AG09319 (cell line): Measurements from ENCODE around the gene CHST12.
"Not testable (repeated sequence)": the region's sequence is repeated elsewhere in the genome, so short reads cannot be mapped to it uniquely, and the experiment has no call there.

Experiments
- DNase-seq: peaks from one replicate; pipeline ENCODE4 v3.0.0-alpha.2; 2010; ENCODE audit warnings: low read depth; ENCODE audit errors: extremely low read depth
- TF ChIP-seq, protein P1 (sequence below): IDR thresholded peaks from 2 replicates; pipeline ENCODE4 v1.5.1; 2011; ENCODE audit warnings: low read depth, mild to moderate bottlenecking, inconsistent platforms, low read length, moderate library complexity

The CHST12 gene

DNA sequence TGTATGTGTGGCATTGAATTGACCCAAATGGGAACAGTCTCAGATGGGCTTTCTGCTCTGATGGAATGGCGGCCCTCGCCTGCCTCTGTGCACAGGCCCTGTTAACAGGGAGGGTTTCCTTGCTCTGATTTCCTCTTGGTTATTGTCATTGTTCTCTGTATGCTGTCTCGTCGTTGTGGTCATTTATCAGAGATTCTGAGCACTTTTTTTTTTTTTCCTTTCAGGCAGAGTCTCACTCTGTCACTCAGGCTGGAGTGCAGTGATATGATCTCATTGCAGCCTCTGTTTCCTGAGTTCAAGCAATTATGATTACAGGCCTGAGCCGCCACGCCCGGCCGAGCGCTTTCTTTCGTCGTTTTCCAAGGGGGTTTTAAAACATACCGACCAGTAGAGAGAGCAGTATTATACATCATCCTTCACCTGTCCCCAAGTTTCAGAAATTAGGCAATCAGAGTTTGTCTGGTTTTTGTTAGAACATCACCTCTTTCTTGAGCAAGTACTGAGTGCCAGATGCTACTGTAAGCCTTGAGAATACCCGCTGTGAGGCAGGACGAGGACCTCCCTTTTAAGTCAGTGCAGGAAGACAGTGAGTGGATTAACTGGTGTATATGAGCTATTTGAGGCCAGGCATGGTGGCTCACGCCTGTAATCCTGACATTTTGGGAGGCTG is 6.5 kb downstream of the CHST12 start:
- TF ChIP-seq, protein P1, sequence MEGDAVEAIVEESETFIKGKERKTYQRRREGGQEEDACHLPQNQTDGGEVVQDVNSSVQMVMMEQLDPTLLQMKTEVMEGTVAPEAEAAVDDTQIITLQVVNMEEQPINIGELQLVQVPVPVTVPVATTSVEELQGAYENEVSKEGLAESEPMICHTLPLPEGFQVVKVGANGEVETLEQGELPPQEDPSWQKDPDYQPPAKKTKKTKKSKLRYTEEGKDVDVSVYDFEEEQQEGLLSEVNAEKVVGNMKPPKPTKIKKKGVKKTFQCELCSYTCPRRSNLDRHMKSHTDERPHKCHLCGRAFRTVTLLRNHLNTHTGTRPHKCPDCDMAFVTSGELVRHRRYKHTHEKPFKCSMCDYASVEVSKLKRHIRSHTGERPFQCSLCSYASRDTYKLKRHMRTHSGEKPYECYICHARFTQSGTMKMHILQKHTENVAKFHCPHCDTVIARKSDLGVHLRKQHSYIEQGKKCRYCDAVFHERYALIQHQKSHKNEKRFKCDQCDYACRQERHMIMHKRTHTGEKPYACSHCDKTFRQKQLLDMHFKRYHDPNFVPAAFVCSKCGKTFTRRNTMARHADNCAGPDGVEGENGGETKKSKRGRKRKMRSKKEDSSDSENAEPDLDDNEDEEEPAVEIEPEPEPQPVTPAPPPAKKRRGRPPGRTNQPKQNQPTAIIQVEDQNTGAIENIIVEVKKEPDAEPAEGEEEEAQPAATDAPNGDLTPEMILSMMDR = no peak
- DNase-seq = no peak

DNA sequence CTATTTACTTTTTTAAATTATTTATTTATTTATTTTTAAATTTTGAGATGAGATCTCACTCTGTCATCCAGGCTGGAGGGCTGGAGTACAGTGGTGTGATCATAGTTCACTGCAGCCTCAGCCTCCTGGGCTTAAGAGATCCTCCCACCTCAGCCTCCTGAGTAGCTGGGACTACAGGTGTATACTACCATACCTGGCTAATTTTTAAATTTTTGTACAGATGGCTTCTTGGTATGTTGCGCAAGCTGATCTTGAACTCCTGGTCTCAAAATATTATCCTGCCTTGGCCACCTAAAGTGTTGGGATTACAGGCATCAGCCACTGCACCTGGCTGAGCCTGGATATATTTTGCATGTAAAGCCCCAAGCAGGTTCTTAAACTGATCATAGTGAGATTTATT is 7.6 kb downstream of the CHST12 start:
- TF ChIP-seq, protein P1 = no peak
- DNase-seq = no peak

DNA sequence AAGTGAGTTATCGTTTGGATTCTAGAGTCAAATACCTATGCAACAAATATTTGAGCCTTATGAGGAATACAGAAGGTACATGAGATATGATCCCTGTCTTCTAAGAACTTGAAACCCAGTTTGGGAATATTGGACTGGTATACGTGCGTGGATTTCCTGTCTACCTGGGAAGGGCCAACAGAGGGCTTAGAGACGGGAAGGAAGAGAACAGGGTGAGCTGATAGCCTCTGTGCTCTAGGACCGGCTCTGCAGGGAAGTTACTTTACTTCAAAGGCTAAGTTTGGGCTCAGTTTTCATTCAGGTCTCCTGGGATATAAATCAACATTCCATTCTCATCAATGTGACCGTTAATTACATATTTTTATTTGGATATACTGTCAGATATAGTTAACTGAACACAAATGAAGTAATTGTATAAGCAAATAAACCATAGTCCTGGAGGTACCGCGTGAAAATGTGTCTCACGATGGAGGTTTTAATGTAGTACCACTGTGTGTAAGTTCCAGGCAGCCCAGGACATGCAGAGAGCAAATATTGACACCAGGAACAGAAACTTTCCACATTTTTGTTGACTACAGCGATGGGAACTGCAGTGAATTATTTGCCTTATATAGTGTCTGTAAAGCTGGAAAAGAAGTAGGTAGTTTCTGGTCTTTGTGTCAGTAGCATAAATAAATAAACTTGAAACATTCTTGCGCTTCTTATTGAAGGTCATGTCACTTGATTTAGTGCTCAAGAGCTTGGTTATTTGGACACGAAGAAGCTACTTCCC is 8.6 kb downstream of the CHST12 start:
- TF ChIP-seq, protein P1 = no peak
- DNase-seq = no peak

DNA sequence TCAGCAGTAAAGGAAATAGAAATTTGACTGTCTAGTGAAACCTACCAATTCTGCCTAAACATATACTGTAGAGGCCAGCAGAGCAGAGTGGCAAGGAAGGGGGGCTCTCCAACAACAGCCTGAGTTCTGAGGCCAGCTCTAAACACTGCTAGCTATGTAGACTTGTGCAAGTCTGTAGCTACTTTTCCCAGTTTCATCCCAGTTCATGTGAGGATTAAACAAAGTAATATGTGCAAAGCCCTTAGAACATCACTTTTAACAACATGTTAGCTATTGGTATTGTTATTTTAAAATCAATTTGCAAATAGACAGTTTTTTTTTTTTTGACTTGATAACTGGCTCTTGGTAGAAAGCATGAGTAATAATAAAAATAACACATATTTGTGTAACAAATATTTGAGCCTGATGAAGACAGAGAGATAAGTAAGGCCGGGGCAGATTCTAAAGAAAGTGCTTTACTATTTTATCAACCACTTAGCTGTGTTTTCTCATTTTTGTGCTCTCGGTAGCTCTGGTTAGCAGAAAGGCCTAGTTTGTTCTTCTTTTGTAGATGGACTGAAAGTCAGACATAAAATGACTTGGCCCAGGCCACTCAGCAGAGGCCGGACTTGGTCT is 9.3 kb downstream of the CHST12 start:
- TF ChIP-seq, protein P1 = no peak
- DNase-seq = no peak

DNA sequence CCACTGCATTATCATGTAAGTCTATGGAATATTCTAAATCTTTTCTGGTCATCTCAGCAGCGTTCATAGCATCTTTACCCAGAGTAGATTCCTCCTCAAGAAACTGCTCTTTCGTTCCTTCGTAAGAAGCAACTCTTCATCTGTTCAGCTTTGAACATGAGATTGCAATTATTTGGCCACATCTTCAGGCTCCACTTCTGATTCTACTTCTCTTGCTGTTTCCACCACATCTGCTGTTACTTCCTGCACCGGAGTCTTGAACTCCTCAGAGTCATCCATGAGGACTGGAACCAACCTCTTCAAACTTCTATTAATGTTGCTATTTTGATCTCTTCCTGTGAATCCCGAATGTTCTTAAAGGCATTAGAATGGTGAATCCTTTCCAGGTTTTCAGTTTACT is 12.7 kb downstream of the CHST12 start:
- DNase-seq = no peak
- TF ChIP-seq, protein P1 = no peak

DNA sequence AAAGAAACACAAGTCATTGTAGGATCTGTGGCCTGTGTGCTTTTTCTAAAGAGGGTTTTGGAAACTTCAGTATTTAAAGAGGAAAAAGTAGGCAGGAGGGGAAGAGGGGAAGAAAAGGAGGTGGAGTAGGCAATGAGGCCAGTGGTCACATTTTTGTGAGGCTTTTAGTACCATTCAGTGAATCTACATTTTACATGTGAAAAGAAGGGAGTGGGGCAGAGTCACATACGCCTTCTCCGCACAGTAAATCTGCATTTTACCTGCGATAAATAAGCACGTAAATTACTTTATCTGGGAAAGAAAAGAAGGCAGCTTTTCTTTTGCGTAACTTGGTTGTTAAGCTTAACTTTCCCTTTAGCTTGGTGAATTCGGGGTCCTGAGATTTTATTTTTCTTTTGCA is 13.2 kb downstream of the CHST12 start:
- TF ChIP-seq, protein P1 = no peak
- no peak for DNase-seq

DNA sequence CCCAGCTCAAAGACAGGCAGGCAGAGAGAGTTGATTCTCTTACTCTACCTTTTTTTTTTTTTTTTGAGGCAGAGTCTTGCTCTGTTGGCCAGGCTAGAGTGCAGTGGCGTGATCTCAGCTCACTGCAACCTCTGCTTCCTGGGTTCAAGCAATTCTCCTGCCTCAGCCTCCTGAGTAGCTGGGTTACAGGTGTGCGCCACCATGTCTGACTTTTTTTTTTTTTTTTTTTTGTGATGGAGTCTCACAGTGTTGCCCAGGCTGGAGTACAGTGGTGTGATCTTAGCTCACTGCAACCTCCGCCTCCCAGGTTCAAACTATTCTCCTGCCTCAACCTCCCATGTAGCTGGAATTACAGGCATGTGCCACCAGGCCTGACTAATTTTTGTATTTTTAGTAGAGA is 13.8 kb downstream of the CHST12 start:
- not testable (repeated sequence) for DNase-seq
